HL-60 (cell line): Measurements from ENCODE around the gene FBXO48.

Experiments used
- GABPA ChIP-seq: IDR thresholded peaks from 2 replicates; pipeline ENCODE4 v1.6.1; 2012; ENCODE audit warnings: low read depth
- POLR2AphosphoS5 ChIP-seq: IDR thresholded peaks from 2 replicates; pipeline ENCODE4 v1.6.1; 2012; ENCODE audit warnings: low read depth
- SPI1 ChIP-seq: IDR thresholded peaks from 2 replicates; pipeline ENCODE4 v1.6.1; 2012; ENCODE audit warnings: low read depth, mild to moderate bottlenecking, borderline replicate concordance
- TF ChIP-seq, protein P1 (sequence below): IDR thresholded peaks from one replicate; pipeline ENCODE4 v1.5.1; 2011; ENCODE audit warnings: low read length, control low read depth, inconsistent platforms; ENCODE audit not compliant: insufficient read depth
- TF ChIP-seq, protein P2 (sequence below): IDR thresholded peaks from 2 replicates; pipeline ENCODE4 v1.6.1; 2012; ENCODE audit warnings: low read depth; ENCODE audit not compliant: insufficient replicate concordance

DNA sequence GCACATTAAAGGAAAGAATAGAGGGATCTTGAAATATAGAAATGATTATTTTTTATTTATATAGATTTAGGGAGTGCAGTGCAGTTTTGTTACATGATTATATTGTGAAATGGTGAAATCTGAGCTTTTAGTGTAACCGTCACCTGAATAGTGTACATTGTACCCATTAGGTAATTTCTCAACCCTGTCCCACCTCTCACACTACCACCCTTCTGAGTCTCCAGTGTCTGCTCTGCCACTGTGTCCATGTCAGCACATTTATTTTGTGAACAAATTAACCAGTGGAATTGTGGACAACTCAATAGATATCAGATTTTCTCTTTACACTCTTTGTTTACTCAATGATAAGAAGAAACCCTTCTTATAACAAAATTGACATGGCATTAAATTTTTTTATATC is 24.5 kb upstream of the FBXO48 start:
- TF ChIP-seq, protein P1, sequence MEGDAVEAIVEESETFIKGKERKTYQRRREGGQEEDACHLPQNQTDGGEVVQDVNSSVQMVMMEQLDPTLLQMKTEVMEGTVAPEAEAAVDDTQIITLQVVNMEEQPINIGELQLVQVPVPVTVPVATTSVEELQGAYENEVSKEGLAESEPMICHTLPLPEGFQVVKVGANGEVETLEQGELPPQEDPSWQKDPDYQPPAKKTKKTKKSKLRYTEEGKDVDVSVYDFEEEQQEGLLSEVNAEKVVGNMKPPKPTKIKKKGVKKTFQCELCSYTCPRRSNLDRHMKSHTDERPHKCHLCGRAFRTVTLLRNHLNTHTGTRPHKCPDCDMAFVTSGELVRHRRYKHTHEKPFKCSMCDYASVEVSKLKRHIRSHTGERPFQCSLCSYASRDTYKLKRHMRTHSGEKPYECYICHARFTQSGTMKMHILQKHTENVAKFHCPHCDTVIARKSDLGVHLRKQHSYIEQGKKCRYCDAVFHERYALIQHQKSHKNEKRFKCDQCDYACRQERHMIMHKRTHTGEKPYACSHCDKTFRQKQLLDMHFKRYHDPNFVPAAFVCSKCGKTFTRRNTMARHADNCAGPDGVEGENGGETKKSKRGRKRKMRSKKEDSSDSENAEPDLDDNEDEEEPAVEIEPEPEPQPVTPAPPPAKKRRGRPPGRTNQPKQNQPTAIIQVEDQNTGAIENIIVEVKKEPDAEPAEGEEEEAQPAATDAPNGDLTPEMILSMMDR, result no peak
- no peak for TF ChIP-seq SPI1
- no peak for TF ChIP-seq POLR2AphosphoS5
- TF ChIP-seq, protein P2, sequence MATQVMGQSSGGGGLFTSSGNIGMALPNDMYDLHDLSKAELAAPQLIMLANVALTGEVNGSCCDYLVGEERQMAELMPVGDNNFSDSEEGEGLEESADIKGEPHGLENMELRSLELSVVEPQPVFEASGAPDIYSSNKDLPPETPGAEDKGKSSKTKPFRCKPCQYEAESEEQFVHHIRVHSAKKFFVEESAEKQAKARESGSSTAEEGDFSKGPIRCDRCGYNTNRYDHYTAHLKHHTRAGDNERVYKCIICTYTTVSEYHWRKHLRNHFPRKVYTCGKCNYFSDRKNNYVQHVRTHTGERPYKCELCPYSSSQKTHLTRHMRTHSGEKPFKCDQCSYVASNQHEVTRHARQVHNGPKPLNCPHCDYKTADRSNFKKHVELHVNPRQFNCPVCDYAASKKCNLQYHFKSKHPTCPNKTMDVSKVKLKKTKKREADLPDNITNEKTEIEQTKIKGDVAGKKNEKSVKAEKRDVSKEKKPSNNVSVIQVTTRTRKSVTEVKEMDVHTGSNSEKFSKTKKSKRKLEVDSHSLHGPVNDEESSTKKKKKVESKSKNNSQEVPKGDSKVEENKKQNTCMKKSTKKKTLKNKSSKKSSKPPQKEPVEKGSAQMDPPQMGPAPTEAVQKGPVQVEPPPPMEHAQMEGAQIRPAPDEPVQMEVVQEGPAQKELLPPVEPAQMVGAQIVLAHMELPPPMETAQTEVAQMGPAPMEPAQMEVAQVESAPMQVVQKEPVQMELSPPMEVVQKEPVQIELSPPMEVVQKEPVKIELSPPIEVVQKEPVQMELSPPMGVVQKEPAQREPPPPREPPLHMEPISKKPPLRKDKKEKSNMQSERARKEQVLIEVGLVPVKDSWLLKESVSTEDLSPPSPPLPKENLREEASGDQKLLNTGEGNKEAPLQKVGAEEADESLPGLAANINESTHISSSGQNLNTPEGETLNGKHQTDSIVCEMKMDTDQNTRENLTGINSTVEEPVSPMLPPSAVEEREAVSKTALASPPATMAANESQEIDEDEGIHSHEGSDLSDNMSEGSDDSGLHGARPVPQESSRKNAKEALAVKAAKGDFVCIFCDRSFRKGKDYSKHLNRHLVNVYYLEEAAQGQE, result no peak
- no peak for TF ChIP-seq GABPA
